PC-9 (cell line): Measurements from ENCODE around the gene ATP13A3.

Experiments
- EZH2 ChIP-seq: fragments of 200-600 bp; sonication (generic); IDR thresholded peaks from 2 replicates; pipeline ENCODE4 v1.8.0; 2017; ENCODE audit warnings: antibody characterized with exemption, low read depth
- TF ChIP-seq, protein P1 (sequence below): fragments of 200-600 bp; sonication (generic); conservative IDR thresholded peaks from 2 replicates; pipeline ENCODE4 v1.6.1; 2017; ENCODE audit warnings: mixed run types, antibody characterized with exemption, mild to moderate bottlenecking, moderate library complexity

DNA sequence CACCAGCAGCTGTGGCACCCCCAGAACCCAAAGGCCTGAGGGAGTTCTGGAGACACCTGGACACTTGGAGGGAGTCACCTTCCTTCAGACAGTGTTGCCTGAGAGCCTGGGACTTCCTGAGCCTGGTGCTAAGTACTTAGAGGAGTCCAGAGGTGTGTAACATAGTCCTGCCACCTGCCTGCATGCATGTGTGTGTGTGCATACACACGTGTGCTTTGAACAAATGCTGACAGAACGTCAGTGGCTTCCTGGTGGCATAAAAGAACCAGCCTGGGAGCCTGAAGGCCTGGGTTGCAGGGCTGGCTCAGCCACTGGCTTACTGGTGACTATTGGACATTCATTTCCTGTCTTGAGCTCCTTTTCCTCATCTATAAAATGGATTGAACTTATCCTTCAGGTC lies 132.5 kb downstream of the ATP13A3 start:
- TF ChIP-seq, protein P1, sequence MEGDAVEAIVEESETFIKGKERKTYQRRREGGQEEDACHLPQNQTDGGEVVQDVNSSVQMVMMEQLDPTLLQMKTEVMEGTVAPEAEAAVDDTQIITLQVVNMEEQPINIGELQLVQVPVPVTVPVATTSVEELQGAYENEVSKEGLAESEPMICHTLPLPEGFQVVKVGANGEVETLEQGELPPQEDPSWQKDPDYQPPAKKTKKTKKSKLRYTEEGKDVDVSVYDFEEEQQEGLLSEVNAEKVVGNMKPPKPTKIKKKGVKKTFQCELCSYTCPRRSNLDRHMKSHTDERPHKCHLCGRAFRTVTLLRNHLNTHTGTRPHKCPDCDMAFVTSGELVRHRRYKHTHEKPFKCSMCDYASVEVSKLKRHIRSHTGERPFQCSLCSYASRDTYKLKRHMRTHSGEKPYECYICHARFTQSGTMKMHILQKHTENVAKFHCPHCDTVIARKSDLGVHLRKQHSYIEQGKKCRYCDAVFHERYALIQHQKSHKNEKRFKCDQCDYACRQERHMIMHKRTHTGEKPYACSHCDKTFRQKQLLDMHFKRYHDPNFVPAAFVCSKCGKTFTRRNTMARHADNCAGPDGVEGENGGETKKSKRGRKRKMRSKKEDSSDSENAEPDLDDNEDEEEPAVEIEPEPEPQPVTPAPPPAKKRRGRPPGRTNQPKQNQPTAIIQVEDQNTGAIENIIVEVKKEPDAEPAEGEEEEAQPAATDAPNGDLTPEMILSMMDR = no peak
- TF ChIP-seq EZH2 = no peak
